Epidermal melanocyte (primary cell): ENCODE measurements around the gene NATD1.
"Not testable (repeated sequence)": the region's sequence is repeated elsewhere in the genome, so short reads cannot be mapped to it uniquely, and the experiment has no call there.

Experiments
- DNase-seq: peaks from one replicate; pipeline ENCODE4 v3.0.0; 2011; ENCODE audit warnings: low spot score; ENCODE audit not compliant: insufficient read length

The NATD1 gene

DNA sequence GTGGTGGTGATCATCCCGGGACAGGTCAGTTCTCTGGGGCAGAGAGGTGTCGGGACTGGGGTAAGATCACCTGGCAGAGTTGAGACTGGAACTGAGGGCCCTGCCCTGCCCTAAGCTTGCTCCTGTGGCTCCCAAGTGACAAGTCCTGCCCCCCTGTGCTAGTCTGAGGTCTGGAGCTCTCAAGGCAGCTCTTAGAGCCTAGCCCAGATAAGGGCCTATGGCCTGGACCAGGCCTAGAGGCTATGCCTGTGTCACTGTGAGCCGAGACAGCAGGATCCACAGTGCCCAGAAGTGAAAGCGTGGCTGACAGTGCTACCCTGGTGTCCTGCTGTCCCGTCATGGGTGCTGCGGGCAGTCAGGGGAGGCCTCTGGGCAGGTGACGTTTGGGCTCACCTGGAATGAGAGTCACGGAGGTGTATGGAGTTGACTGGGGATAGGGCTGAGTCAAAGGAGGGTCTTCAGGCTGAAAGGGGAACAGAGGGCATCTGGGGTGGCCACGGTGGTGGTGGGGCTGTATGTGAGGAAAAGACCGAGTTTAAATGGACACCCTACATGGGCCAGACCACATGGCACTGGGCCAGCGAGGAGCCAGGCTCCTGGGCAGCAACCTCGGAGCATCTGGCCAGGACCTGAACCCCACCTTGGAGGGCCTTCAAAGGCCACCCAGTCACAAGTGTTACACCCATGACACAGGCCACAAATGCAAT lies 5.5 kb downstream of the NATD1 start:
- no peak for DNase-seq

DNA sequence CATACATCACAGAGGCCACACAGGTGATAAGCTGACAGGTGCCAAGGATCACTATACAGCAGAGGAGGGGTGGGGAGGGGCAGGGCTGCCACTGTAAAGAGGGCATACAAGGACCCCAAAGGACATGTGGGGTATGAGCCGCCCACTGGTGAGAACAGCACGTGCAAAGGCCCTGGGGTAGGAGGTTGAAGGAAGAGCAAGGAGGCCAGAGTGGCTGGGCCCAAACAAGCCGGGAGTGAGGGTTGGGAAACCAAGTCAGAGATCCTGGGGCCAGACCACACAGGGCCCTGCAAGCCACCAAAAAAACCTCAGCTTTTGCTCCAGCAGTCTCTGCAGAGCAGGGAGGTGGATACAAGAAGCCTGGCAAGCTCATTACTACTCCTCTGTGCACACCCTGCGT lies 6.5 kb downstream of the NATD1 start:
- DNase-seq = no peak

DNA sequence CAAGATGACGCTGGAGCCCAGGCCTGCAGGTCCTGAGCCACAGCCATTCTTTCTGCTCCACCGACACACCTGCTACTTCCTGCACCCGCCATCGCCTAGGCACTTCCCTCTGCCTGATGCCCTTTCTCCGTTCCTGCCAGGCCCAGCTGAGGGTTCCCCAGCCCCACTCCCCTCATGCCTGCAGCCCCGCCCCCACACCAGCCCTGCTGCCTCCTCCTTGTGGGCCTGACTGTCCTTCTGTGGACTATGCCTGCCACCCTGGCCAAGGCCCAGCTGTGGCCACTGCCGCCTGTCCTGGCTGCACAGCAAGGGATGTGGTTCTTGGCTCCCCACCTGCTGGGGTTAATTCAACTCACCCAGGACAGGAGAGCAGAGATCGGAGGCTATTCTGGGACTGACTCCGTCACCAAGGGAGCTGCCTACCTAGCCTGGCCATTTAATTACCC lies 7.5 kb downstream of the NATD1 start:
- DNase-seq = no peak

DNA sequence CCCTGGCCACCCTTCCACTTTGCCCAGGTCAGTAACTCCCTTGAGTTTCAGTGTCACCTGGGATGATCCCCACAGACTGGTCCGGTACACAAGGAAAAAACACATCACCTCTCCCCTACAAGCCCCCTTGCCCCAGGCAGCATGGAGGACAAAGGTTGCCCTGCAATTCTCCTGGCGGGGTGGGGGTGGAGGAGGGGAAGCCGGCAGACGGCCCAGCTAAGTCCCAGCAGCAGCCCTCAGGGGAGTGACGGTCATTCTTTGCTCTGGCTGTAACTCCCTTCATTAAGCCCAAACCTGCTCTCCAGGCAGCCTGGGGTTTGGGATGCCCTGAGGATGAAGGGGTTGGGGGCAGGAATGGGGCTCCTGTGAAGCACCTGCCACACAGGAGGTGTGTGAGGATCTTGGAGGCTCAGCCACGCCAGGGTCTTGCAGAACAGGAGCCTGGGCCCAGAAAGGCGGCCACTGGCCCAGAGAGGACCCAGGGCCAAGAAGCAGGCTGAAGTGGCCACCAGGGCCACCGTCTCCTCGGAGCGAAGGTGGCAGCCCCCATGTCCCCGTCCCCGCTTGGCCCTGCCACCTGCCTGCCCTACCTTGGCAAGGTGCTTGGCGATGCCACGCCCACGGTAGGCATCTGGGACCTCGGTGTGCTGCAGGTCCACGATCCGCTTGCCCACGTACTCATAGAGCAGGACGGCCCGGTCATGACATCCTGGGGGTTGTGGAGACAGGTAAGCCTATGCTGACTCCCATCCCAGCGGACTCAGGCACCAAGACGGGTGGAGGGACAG lies 9.5 kb downstream of the NATD1 start:
- no peak for DNase-seq

DNA sequence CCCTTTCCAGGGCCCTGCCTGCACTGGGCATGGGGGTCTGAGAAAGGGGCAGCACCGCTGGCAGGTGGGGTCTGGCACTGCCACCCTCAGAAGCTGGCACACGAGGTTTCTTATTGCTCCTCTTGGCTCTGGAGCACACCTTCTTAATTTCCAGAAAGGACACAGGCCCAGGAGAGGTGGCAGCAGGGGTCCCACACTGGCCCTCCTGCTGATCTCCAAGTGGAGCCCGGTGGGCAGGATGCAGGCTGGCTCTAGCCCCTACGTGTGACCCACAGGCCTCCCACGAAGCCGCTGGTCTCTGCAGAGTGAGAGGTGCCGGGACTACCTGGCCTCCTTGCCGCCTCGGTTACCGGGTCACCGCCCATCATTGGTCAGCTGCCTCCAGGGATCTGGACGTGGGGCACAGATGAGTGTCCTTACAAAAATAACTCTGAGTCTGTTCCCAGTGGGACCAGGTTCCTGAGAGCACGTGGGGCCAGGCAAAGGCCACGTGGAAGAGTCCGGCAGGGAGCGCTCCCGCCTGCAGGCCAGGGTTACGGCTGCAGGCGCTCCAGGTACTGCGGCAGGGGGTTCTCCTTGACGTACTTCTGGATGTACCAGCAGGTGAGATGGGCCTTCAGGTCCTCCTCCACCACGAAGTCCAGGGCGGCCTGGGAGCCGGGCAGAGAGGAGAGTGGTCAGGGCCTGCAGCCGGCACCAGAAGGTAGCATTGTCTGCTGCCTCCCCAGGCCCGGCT lies 10.3 kb downstream of the NATD1 start:
- DNase-seq = no peak

DNA sequence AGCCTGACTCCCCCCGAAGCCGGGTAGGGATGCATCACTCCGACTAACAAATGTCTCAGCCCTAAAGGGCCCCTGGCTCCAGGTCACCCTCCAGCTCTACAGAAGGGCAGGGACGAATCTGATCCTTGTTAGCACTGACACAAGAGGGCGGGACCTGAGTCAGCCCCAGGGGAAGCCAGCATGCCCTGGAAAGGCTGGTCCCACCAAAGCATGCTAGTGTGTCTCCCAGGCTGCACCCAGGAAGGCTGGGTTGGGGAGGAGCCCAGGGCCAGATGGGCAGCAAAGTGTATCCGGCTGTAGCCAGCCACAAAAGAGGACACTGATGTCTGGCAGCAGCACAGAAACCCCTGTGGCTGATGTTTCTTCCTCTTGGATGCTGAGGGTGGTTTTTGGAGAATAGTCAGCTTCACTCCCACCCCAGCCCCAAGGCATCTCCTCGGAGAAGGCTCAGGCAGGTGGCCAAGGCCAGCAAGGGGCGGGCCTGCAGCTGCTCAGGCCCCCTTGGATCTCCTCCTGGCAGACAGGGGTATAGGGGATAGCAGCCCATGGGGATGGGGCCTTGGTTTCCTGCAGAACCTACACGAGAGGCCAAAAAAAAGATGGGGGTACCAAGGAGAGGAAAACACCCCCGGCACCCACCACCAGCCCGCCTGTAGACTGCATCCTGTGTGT lies 11.0 kb downstream of the NATD1 start:
- DNase-seq = no peak

DNA sequence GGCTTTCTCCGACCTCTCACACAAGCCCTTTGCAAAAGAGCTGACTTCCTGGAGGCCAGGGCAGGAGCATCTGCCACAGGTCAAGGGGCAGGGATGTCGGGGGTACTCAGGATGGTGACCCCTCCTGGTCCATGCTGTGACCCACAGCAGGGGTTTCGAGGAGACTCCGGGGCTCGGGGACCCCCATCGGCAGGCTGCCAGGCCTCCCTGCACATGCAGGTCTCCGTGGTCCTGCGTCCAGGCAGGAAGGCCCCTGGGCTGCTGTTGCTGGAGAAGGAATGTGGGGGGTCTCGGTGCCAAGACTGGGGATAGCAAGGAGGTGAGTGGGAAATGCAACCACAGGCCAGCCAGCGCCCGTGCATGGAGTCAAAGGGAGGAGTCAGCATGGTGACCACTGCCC lies 11.6 kb downstream of the NATD1 start:
- no peak for DNase-seq

DNA sequence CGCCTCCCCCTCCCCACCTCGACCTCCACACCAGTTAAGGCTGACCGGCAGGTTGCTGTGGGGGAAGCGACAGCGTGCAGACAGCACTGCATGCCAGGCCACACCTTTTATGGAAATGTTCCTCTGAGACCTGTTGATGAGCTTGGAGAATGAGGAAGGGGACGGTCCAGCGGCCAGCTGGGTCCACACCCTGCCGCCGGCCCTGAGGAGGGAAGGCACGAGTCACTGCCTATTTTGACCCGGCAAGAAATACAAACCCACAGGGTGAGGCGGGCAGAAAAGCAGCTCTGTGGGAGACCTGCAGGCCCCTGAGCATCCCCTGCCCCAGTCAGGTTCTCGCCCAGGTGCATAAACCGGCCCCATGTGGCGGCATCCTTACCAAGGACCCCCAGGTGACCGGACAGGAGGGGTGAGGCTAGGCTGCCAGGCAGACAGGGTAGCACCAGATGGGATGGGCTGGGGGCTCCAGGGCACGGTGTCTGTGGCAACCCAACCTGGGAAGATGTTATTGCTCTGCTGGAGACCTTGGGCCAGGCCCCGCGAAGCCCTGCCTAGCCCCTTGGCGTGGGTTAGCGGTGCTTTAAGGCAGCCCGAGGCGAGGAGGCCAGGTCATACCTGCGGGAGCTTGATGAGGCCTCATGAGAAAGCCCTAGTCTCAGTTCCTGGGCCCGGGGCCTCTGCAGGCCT lies 12.7 kb downstream of the NATD1 start:
- no peak for DNase-seq

DNA sequence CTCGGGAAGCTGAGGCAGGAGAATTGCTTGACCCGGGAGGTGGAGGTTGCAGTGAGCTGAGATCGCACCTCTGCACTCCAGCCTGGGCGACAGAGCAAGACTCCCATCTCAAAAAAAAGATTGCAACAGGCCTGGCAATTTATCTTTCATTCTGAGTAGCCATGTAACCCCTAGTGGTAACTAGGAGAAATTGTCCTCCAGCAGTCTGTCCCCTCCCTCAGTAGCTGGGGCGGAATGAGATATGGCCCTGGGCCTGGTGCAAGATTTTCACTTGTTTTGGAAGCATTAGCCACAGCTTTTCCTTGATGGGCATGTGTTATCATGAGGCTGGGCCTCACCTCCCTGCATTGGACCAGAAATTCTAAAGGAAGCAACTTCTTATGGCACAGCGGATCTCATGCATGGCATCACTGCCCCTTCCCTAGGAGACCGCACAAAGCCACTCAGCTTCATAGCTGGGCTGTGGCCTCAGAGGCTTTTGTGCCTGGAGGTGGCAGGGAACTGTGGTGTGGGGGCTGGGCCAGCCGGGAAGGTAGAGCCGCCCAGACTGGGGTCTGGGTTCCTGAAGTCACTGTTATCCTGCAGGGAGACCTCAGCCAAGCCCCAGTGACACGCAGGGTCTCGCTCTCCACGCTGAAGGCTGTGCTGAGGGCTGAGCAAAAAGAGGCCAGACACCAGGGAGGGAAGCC lies 13.4 kb downstream of the NATD1 start:
- DNase-seq = peak; percentile 57

DNA sequence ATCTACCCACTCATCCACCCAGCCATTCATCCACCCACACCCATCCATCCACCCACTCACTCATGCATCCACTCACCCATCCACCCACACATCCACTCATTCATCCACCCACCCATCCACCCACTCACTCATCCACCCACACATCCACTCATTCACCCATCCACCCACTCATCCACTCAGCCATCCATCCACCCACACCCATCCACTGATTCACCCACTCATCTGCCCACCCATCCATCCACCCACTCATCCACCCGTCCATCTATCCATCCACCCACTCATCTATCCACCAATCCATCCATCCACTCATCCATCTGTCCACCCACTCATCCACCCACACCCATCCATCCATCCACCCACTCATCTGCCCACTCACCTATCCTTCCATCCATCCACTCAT lies 17.3 kb downstream of the NATD1 start:
- no peak for DNase-seq

DNA sequence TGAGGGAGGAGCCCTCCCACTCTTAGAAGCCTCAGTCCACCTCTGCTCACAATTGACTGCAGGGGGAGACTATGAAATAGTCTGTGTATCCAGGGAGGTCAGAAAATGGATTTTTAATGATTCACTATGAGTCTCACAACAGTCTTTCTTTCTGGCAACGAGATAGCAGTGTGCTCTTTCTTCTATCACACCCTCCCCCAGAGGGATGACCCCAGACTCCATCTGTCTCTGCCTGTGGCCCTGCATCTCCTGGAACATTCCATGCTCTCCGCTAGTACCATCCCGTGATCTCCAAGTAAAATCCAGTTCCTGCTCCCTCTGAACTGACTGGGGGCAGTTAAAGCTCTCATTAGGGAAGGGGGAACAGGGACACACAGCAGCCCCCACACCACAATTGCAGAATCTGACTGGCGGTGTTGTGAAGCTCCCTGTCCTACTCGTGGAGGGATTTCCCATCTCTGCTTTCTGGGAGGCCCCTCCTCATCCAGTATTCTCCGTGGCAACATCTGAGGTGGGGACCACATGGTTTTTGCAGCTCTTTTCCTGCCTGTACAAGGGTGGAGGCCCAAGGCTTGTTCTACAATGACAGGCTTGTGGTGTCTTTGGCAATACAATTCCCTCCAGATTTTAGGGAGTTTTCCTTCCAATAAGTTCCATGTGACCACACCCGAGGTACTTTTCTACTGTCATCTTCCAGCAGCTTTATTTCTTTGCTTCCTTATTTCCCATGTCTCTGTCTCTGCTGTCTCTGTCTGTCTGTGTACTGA lies 19.4 kb downstream of the NATD1 start:
- no peak for DNase-seq

DNA sequence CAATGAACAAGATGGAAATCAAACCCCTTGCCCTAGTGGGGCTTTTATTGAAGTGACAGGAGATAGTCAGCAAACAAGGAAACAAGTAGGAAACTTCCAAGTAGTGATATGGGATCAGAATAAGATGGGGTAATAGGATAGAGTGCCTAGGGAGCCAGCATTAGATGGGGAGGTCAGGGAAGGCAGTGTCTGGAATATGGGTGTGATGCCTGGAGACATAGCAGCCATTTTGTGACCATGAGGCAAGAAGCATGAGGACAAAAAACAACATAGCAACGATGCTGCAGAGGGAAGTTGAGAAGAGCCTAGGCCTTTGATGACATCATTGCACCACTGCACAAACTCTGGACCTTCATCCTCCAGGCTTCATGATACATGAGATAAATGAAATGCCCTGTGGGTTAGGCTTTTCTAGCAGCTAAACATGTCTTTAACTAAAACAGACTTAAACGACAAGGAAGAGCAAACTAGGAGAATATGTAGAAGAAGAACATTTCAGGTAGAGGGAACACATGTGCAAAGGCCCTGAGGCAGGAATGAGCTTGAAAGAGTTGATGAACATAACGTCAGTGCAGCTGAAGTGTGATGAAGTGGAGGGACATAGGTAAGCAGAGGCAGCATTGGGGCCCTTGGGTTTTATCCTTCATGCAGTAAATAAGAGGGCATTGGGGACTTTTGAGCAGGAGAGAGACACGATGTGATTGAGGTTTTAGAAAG lies 21.0 kb downstream of the NATD1 start:
- no peak for DNase-seq

DNA sequence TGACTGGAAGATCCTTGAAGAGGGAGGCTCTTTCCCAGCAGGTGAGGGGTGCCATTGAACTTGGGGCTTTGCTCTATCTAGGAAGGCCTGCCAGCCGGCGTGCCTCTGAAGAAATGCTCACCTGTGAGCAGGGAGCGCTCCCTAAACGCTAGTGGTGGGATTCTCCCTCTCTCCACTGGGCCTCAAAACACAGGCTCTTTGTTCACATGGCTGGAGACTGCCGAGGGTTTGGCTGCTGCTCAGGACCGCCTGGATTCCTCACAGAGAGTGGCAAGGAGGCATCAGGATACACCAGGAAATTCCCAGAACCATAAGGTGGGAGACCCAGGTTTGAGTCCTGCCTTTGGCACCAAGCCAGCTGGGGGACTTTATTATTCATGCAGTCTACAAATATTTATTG lies 21.7 kb downstream of the NATD1 start:
- no peak for DNase-seq

DNA sequence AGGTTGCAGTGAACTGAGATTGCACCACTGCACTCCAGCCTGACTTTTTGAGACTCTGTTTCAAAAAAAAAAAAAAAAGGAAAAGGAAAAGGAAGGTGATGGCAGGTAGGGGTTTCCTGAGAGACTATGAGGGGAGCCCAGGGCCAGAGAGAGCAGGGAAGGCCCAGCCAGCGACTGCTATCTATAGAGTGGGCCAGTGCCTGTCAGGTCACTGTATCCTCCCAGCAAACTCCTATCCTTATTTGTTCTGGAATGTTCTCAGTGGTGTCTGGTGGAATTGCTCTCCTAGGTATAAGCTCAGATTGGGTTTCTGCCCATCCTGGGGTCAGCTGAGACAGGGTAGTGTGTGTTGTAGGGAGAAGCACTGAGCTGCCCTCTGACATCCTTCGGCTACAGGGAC lies 24.4 kb downstream of the NATD1 start:
- no peak for DNase-seq

DNA sequence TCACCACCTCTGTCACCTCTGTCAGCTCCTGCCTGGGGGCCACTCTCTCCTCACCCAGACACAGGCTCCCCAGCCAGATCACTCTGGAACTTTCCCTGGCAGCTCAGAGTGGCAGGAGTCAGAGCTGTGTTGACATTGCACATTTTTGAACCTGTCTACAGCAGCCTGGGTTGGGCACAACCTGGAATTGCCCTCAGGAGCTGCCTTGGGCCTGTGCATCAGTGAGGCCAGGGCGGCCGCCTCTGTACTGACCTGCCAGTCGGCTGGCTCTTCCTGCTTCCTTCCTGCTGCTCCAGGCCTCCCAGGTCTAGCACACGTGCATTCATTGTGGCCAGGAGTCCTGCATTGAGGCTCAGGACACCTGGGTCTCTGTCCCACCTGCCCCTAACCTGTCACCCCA lies 25.1 kb downstream of the NATD1 start:
- no peak for DNase-seq

DNA sequence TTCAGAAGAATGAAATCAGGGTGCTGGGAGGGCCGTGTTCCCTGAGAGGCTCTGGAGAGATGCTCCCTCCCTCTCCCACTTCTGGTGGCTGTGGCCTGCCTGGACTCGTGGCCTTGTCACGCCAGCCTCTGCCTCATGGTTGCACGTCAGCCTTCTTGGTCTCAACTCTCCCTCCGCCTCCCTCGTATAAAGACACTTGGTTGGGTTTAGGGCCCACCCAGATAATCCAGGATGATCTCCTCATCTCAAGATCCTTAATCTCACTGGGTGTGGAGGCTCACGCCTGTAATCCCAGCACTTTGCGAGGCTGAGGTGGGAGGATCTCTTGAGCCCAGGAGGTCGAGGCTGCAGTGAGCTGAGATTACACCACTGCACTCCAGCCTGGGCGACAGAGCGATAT lies 25.9 kb downstream of the NATD1 start:
- not testable (repeated sequence) for DNase-seq

DNA sequence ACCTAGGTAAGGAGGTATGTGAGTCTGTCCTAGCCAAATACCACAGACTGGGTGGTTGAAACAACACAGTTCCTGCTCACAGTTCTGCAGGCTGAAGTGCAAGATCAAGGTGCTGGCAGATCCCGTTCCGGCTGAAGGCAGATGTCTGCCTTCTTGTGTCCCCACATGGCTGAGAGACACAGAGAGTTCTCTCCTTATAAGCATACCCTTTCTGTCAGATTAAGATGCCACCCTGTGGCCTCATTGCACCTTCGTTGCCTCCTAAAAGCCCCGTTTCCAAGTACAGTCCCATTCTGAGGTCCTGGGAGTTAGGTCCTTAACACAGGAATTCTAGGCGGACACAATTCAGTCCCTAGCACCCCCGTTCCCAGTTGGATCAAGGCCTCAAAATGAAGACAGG lies 30.1 kb downstream of the NATD1 start:
- DNase-seq = no peak

DNA sequence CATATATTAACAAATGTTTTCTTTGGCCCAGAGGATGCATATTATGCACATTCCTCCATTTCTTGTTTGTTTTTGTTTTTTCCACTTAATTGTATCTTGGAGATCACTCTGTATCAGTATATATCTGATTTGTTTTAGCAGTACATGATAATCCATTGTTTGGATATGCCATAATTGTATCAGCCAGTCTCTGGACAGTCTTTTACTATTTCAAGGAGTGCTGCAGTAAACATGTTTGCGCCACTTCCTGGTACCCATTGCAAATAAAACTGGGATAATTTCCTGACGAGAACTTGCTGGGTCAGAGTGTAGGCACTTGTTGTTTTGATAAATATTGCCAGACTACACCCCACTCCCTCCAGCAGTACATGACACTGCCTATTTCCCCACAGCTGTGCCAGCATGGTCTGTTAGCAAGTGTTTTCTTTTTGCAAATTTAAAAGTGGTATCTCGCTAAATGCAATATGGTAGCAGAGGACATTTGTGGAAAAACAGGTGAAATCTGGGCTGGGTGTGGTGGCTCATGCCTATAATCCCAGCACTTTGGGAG lies 34.3 kb downstream of the NATD1 start:
- no peak for DNase-seq

DNA sequence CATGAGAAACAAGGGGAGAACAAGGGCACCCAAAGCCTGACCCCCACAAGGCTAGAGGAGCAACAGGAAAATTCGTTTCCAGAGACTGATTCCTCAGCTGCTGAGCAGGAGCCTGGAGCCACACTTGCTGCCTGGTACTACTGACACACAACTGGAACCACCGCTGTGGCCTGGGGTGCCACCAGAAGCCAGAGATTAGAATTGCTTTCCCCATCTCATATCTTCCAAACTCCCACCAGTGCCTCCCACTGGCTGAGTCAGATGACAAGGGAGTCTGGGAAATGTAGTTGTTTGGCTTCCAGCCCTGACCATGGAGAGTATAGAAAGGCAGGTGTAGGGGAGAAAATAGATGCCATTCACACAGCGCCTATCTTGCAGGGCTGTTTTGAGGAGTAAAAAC lies 35.1 kb downstream of the NATD1 start:
- no peak for DNase-seq
